ENCODE results near the gene ANKMY1. TPM values are rescaled to one million over a fixed set of nuclear protein-coding genes. Genes with fewer than 3 reads are reported as not detected.
A peak's percentile ranks its signal among the peaks of the same experiment; 100 is the strongest.

The ANKMY1 gene
- polyA plus RNA-seq, 1 donor = 13.5 TPM

DNA sequence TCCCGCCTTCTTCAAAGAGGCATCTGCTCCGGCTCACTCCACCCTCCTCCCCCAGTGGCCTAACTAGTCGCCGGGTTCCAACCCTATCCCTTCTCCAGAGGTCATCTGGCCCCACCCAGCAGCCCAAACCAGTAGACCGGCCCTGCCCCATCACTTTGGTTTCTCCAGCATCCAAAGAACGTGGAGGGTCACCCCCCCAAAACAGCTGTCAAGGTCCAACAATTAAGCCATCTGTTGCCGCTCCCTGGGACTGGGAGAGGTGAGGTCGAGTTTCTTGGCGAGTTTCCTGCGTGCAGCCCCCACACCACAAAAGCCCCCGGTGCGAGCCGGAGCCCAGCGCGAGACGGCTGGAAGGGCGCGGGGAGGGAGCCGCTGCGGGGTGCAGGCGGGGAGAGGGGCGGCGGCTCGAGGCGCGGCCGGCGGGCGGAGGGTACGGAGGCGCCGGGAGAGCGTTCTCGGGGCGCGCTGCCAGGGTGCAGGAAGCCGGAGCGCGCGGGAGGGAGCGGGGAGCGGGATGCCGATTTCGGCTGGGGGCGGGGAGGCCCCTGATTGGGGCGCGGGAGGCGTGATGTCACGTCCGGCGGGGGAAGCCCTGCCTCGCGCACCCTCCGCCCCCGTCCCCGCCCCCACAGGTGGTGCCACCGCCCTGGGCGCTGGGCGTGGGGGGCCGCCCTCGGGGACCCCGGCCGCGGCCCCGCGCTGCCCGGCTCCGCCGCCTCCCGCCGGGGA, 122.9 kb downstream of the ANKMY1 start:
- DNase-seq = peak; percentile 88

DNA sequence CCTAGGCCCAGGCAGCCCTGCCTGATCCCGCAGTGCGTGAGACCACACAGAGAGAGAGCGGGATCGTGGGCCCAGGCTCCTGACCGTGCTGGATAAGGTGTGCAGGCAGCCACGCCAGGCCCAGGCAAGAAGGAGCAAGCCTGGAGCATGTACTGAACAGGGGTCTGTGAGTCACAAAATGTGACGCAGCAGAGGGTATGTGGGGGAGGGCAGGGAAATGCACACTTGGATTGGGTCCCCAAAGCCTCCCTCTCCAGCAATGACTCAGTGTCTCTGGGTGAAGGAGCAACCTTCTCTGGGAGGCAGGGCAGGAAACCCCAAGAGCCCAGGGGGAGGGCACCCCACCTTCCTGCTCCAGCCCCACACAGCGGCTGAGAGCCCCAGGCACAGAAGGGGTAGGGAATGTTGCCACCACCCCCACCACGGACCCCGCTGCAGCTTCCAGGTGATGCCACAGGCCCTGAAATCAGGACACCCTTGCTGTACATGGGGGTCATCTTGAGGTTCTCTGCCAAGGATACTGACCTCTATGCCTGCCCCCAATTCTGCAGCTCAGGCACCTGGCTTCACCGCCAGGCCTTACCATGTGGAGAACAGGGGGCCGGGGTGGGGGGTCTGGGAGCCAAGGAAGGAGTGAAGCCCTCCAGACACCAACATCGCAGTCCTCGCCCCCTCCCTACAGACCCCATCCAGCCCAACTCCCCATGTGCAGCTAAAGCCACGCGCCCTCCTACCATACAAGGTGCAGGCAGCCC, 123.6 kb downstream of the ANKMY1 start:
- DNase-seq = no peak

DNA sequence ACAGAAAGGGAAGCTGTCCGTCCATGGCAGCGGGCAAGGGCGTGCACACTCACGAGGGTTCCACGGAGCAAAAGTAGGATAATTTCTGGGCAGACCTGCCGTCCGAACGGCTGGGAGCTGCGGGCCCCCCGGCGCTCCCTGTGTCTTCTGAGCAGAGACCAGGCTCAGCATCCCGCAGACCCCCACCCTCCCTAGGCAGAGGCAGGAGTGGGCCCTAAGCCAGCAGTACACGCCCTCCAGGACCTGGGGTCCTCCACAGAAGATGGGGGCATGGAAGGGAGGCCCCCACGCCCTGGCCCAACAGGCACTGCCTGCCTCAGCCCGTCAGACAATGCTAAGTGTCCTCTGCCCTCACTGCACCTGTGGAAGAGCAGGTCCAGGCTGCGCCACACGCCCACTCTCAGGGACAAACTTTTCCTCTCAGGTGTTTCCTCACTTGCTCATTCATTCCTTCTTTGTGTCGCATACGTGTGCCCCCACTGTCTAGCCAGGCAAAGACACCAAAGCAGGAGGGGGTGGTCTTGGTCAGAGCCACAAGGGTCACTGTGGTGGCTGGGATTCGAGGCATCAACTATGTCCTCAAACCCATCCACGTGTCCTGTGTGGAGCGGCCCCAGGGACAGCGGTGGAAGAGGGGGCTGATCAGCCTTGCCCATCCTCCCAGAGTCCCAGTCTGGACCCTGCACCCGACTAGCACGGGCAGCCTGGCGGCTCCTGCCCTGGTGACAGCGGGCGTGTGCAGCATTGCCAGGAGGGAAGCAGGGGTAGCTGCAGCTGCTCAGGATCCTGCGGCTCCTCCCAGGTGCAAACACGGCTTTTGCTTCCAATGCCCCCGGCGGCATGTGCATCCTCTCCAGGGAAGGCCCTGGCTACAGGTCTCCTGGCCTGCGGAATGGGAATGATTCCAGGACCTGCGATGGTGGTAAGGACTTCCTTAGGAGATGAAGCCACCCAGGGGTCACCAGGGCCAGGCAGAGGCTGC, 124.7 kb downstream of the ANKMY1 start:
- no peak for DNase-seq

DNA sequence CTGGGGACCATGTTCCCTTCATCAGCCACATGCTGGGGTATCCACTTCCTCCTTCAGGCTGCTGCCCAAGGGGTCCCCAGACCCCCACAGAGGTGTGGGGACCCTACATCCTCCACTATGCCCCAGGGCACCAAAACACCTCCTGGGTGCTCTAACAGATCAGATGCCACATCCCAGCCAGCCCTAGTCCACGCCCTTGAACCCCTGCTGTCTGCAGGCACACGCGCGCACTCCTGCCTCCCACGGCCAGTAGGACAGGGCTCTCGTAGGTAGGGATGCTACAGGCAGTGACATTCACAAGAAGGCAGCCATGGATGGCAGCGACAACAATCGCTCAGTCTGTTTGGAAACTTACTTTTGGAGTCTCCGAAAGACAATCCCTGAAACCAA, 125.4 kb downstream of the ANKMY1 start:
- no peak for DNase-seq

DNA sequence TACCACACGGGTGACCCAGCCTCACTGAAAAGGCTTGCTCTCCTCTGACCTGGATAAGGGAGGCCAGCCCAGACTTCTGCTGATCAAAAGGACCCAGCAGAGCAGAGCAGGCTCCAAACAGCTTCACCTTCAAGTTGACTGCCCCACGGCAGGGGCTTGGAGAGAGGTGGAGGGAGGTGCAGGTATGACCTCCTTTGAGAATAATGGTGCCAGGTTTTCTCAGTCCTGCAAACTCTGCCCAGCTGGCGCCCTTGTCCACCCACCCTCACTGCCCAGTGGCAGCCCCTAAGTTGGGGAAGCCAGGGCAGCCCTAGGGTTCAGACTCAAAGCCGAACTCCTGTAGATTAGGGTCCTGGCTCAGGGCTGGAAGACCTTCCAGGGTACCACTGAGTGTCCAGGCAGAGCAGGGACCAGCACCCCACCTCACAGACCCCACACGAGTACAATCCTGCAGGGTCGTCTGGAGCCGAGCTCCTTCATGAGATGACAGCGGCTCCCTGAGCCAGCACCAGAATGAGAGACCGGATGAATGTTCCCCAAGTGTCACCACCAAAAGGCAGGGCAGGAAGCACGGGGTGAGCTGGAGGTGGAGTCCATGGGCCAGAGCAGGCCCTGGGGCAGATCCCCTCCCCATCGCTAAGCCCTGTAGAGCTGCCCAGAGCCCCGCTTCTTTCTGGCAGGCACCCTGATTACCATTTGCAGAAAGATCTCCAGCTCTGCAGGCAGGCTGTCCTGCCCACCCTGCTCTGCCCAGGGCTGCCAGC, 125.9 kb downstream of the ANKMY1 start:
- DNase-seq = no peak

DNA sequence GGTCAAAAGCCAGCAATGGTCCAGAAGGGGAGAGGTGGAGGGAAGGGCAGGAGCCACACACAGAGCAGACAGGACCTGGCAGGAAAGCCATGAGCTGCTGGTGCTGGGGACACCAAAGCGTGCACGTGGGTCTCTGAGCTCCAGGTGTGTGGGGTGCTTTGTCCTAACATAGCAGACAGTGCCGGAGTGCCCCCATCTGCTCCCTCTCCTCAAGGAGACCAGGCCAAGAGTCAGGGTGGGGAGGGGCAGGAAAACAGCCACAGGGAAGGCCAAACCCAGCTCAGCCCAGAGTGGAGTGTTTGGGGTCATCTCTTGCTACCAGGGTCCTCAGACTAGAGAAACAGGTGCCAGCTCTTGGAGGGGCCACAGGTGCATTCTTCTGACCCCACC, 126.5 kb downstream of the ANKMY1 start:
- no peak for DNase-seq

DNA sequence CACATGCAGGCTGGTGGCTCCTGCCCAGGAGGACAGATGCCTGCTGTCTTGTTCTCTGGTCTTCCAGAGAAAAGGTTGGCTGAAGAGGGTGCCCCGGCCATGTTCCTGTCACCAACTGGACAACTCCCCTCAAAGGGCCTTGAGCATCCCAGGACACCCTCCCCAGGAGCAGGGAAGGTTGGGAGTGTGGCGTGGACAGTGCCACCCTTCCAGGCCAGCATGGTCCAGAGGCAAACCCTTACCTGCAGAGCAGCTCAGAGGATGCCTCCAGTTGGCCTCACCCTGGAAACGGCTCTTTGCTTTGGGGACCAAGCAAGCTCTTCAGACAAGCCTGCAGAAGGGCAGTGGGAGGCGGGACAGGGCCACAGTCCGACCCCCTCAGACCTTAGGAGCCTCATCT, 127.2 kb downstream of the ANKMY1 start:
- DNase-seq = no peak

DNA sequence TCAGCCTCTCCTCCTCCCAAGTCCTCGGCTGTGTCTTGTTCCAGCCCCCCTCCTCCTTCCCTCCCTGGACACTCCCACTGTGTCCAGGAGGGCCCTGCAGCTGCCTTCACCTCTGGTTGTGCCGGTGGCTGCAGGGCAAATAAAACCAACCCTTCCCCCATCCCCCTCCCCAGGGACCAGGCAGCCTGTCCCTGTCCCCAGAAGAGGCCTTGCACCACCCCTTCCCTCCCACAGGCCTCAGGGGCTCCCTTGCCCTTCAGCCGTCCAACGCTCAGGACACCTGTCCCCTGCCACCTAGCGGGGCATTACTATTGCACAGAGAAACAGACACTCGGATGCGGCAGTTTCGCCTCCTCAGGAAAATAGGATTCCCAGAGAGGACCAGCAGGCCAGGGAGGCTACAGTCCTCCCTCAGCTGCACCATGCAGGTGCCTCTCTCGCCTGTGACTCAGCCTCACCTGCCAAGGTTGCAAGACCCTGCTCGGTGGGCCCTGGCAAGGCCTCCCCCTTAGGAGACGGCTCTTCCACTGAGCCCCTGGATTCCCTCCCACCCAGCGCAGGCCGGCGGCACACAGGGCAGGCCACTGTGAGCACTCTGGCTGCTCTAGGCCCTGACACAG, 127.8 kb downstream of the ANKMY1 start:
- DNase-seq = no peak

Other genes with a start within 250 kb of the ANKMY1 start
- gene GPC1, start 122.3 kb downstream of the ANKMY1 start, polyA plus RNA-seq (ENCODE audit: insufficient read length) = 28.1 TPM
- gene DUSP28, start 2.4 kb upstream of the ANKMY1 start, polyA plus RNA-seq (ENCODE audit: insufficient read length) = 8.3 TPM
- gene RNPEPL1, start 10.5 kb upstream of the ANKMY1 start, polyA plus RNA-seq (ENCODE audit: insufficient read length) = 22.3 TPM
- gene CAPN10, start 28.7 kb upstream of the ANKMY1 start, polyA plus RNA-seq (ENCODE audit: insufficient read length) = 24.9 TPM
- gene GPR35, start 67.5 kb upstream of the ANKMY1 start, polyA plus RNA-seq (ENCODE audit: insufficient read length) = 2.9 TPM
- gene AQP12B, start 124.9 kb upstream of the ANKMY1 start, polyA plus RNA-seq (ENCODE audit: insufficient read length) = 0.35 TPM
- gene AQP12A, start 133.9 kb upstream of the ANKMY1 start, polyA plus RNA-seq (ENCODE audit: insufficient read length) = not detected

Measured in left kidney (tissue), 2 donors.